Heart left ventricle (tissue), 16 donors: ENCODE measurements around the gene PARD3B. TPM values are rescaled to one million over a fixed set of nuclear protein-coding genes. Genes with fewer than 3 reads are reported as not detected.

Source experiments
- ATAC-seq, 4 donors: fragments of 200-7000 bp; cut with Tn5 transposase; one replicate each; pipeline ENCODE4 v1.9.1; 2020 to 2022; ENCODE audit warnings: moderate library complexity in 4 of 4, mild to moderate bottlenecking in 3 of 4, moderate number of reproducible peaks in 1 of 4
- DNase-seq, 5 donors: peaks; one replicate each; pipeline ENCODE4 v3.0.0-alpha.2; 2020
- H3K27ac ChIP-seq, 12 donors: fragments of 200-600 bp; sonication (generic) in 4 of 12; one replicate each; pipeline versions ENCODE4 v1.5.0 to v1.8.0; 2016 to 2022; ENCODE audit warnings: mild to moderate bottlenecking in 2 of 12
- H3K27me3 ChIP-seq, 9 donors: fragments of 200-600 bp; sonication (generic) in 2 of 9; one replicate each; pipeline versions ENCODE4 v1.5.1 to v1.8.0; 2016 to 2022; ENCODE audit warnings: mild to moderate bottlenecking in 3 of 9
- H3K36me3 ChIP-seq, 9 donors: fragments of 200-600 bp; sonication (generic) in 2 of 9; one replicate each; pipeline versions ENCODE4 v1.5.0 to v1.8.0; 2018 to 2022; ENCODE audit warnings: mild to moderate bottlenecking in 2 of 9
- H3K4me1 ChIP-seq, 12 donors: fragments of 200-600 bp; sonication (generic) in 4 of 12; one replicate each; pipeline versions ENCODE4 v1.5.0 to v1.8.0; 2016 to 2022; ENCODE audit warnings: mild to moderate bottlenecking in 3 of 12
- H3K4me3 ChIP-seq, 12 donors: fragments of 200-600 bp; sonication (generic) in 4 of 12; one replicate each; pipeline versions ENCODE4 v1.5.0 to v1.8.0; 2017 to 2022; ENCODE audit warnings: mild to moderate bottlenecking in 9 of 12, moderate library complexity in 4 of 12
- H3K9me3 ChIP-seq, 12 donors: fragments of 200-600 bp; sonication (generic) in 4 of 12; one replicate each; pipeline versions ENCODE4 v1.5.0 to v1.8.0; 2016 to 2022; ENCODE audit warnings: mild to moderate bottlenecking in 1 of 12
- POLR2A ChIP-seq, 2 donors: fragments of 450-650 bp; IDR thresholded peaks; one replicate each; pipeline ENCODE4 v1.6.1; 2017; ENCODE audit warnings: antibody characterized with exemption in 2 of 2, mild to moderate bottlenecking in 2 of 2, moderate library complexity in 2 of 2
- WGBS, 4 donors: extraction: QIAGEN DNeasy Blood & Tissue Kit in 2 of 4; methylation state at CpG; one replicate each; pipeline versions ENCODE4 v1.1.5 to v1.1.7; 2013 to 2018; 5-methylcytosine and 5-hydroxymethylcytosine counted together
- intact Hi-C, 10 donors: fragments of 100-400 bp; cut with DNase I; formaldehyde crosslinking; loops; one replicate each; pipeline versions ENCODE4 v1.11.1 to v1.14.2; 2022
- polyA plus RNA-seq, 2 donors: library from polyadenylated mRNA; stranded (reverse); fragments of 200-250 nt; gene quantifications; one replicate each; pipeline ENCODE4 v1.2.3, GENCODE V29; 2013
- total RNA-seq, 9 donors: library from RNA; depleted of rRNA in 2 of 9; stranded (reverse); fragments of >200 nt in 2 of 9; fragmentation: NEBNext Ultra II Directional in 3 of 9; extraction: Animal tissue kit (Norgen Biotek cat#: 25700) in 3 of 9; gene quantifications; one replicate each; pipeline versions ENCODE4 v1.1.0 to v1.2.4, GENCODE V29; 2016 to 2023
- TF ChIP-seq, protein P1 (sequence below), 12 donors: fragments of 200-600 bp; sonication (generic) in 4 of 12; IDR thresholded peaks; one replicate each; pipeline versions ENCODE4 v1.5.0 to v1.8.0; 2018 to 2022; ENCODE audit warnings: antibody characterized with exemption in 12 of 12, mild to moderate bottlenecking in 5 of 12
- donor health status: ischemic (EF 13 %, LVEDD 7.1; RV severe dilation, severe dysfunction).
- donor health status: healthy with polysubstance abuse.
- donor health status: DM: no; HTN: yes; CAD: no.
- donor health status: DM: no; HTN: no; CAD: no.
- donor health status: ischemic (EF 25% LVEDD 6.9; RV normal size, moderate dysfunction).
- donor health status: ischemic (EF 25% LVEDD 5.7; RV mildly dilated, moderate dysfunction).
- donor health status: healthy.
- donor health status: DM: yes; HTN: yes; CAD: no.
- donor health status: ischemic (EF 35%, LVEDD 5.7; RV mildly dilated, moderate dysfunction).
- donor health status: nonischemic (EF 11% LVEDD 7.7; RV severe dilation, severe dysfunction).
- donor health status: DM: yes; HTN: yes; CAD: no.
- donor health status: PGD.
- donor health status: ischemic (EF 29% LVEDD 5.4; RV normal size, mild dysfunction).
- donor health status: nonischemic (EF 23%, LVEDD 6.1; RV moderate dilation, normal function).

Gene PARD3B
- total and polyA plus RNA-seq, 11 donors, result 0.71 to 15.1 (median 6.2) TPM

DNA sequence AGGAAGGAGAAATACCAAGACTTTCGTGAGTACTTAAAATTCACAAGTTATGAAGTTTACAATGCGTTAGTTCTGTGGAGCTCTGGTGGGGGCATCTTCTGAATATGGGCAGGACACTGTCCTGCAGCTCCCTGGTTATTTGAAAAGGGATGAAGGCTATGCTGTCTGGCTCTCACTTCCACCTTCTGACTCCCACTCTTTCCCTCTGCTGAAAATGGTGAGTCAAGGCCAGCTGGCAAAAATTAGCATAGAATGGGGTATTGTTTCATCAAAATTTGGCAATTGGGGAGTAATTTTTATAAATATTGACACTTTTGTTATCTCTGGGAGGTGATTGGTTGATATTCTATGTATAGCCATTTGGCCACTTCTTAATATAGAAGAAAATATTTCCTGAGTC, 177.4 kb downstream of the PARD3B start:
- H3K9me3 ChIP-seq, result no peaks in the 10 kb centered on the region
- no peaks in the 10 kb centered on the region for H3K4me1 ChIP-seq
- ATAC-seq (no peak), DNase-seq (no peak)
- H3K36me3 ChIP-seq, result no peaks in the 10 kb centered on the region
- H3K27me3 ChIP-seq, result no peaks in the 10 kb centered on the region
- intact Hi-C loops, result no loop called here
- no peak overlapping the region for H3K27ac ChIP-seq
- no peak overlapping the region for H3K4me3 ChIP-seq
- WGBS, 4 donors, result 83 to 91% (median 87%) methylated on average over 2 of the region's 2 CpGs
- TF ChIP-seq POLR2A (IDR thresholded peaks at IDR 0.05), result no peak
- TF ChIP-seq, protein P1, sequence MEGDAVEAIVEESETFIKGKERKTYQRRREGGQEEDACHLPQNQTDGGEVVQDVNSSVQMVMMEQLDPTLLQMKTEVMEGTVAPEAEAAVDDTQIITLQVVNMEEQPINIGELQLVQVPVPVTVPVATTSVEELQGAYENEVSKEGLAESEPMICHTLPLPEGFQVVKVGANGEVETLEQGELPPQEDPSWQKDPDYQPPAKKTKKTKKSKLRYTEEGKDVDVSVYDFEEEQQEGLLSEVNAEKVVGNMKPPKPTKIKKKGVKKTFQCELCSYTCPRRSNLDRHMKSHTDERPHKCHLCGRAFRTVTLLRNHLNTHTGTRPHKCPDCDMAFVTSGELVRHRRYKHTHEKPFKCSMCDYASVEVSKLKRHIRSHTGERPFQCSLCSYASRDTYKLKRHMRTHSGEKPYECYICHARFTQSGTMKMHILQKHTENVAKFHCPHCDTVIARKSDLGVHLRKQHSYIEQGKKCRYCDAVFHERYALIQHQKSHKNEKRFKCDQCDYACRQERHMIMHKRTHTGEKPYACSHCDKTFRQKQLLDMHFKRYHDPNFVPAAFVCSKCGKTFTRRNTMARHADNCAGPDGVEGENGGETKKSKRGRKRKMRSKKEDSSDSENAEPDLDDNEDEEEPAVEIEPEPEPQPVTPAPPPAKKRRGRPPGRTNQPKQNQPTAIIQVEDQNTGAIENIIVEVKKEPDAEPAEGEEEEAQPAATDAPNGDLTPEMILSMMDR (IDR thresholded peaks at IDR 0.05), result no peak

DNA sequence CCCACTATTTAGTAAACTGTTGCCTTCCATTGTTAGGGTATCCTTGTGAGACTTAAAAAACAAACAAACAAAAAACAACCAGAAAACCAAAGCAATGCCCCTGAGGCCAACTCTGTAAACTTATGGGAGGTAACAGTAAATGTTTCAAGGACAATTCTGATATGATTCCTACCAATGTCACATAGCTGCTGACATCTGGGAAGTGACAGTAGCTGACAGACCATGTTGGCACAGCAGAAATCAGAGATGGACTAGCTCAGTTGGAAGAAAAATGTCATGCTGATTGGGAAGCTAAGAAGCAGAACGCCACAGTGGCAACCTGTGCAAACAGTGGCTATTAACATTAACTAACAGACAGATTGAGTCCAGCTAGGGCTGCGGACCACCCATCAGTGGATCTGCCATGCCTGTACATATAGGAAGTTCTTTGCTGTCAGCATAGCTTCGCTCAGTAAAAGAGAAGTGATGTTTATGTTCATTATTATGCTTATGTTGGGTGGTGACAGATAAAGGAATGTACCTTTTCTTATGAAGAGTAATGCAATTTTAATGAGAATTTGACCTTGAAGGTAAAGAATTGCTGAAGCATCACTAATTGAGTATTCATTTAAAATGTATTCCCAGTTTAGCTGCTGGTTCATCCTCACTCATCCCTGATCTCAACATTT, 180.6 kb downstream of the PARD3B start:
- H3K27me3 ChIP-seq, result no peaks in the 10 kb centered on the region
- no peaks in the 10 kb centered on the region for H3K36me3 ChIP-seq
- no peaks in the 10 kb centered on the region for H3K4me1 ChIP-seq
- intact Hi-C loops, result no loop called here
- no peak overlapping the region for H3K4me3 ChIP-seq
- ATAC-seq (no peak), DNase-seq (no peak)
- H3K9me3 ChIP-seq, result no peaks in the 10 kb centered on the region
- TF ChIP-seq, protein P1 (IDR thresholded peaks at IDR 0.05), result no peak
- TF ChIP-seq POLR2A (IDR thresholded peaks at IDR 0.05), result no peak
- WGBS, 4 donors, result 87 to 93% (median 90%) methylated on average over 3 of the region's 3 CpGs
- H3K27ac ChIP-seq, result no peak overlapping the region

DNA sequence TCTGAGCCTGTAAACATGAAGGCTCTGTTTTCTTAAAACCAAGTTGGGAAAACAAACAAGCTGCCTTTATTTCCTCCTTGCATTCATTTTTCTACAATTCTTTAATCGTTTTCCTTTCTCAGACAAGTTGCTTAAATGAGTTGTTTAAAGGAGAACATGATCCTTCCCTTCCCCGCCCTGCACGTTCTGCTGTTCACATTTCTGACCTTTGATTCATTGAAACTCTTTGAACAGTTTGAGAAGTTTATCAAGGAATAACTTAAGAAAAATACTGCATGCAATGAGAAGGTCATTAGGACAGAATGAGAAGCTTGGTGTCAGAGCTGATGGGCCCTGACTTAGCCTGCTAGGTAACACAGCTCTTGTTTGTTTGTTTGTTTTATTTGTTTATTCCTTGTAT, 181.6 kb downstream of the PARD3B start:
- intact Hi-C loops, result no loop called here
- 89 to 95% (median 92%) methylated on average over 3 of the region's 3 CpGs for WGBS, 4 donors
- DNase-seq (no peak), ATAC-seq (no peak)
- H3K4me1 ChIP-seq, result peaks cover 0 to 5% (median 0%) of the 10 kb centered on the region in 12 donors
- H3K9me3 ChIP-seq, result no peaks in the 10 kb centered on the region
- no peak overlapping the region for H3K4me3 ChIP-seq
- TF ChIP-seq POLR2A (IDR thresholded peaks at IDR 0.05), result no peak
- TF ChIP-seq, protein P1 (IDR thresholded peaks at IDR 0.05), result no peak
- no peaks in the 10 kb centered on the region for H3K27me3 ChIP-seq
- H3K27ac ChIP-seq, result no peak overlapping the region
- H3K36me3 ChIP-seq, result no peaks in the 10 kb centered on the region

DNA sequence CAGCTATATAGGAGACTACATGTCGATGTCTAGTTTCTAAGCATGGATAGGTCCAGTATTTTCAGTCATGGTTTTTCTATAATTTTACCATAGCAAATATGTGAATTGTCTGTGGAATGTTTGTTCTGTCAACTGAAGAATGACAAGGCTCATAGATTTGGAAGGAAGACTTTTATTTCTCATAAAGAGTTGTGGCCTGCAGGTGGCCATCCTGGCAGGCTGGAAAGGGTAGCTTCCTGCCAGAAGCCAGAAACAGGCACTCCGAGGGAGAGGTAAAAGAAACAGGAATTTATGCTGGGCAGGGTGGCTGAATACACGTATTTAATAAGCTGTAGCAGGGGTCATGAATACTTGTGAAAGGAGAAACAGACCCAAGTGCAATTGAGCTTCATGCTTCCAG, 182.1 kb downstream of the PARD3B start:
- 92 to 96% (median 93%) methylated on average over 3 of the region's 3 CpGs for WGBS, 4 donors
- no peak for DNase-seq
- Histone ChIP-seq H3K36me3 (no peaks in the 10 kb centered on the region), H3K4me3 (no peak overlapping the region), H3K9me3 (no peaks in the 10 kb centered on the region), H3K27ac (no peak overlapping the region), H3K4me1 (peaks cover 0 to 10% (median 0%) of the 10 kb centered on the region in 12 donors), H3K27me3 (no peaks in the 10 kb centered on the region)
- no peak for ATAC-seq
- intact Hi-C loops, result no loop called here
- no peak for TF ChIP-seq POLR2A (IDR thresholded peaks at IDR 0.05)
- TF ChIP-seq, protein P1 (IDR thresholded peaks at IDR 0.05), result no peak
